OCI-LY1 (cell line): ENCODE measurements around the gene GALNT18.

ENCODE experiments used
- H2AFZ ChIP-seq: fragments of 200-600 bp; sonication (generic), shearing (Covaris generic); 2 replicates; pipeline ENCODE4 v1.6.0; 2014; ENCODE audit warnings: antibody characterized with exemption, mild to moderate bottlenecking, low read length
- H3F3A ChIP-seq: fragments of 200-600 bp; sonication (generic), shearing (Covaris generic); 2 replicates; pipeline ENCODE4 v1.6.0; 2014; ENCODE audit warnings: mild to moderate bottlenecking, antibody characterized with exemption, low read length, moderate library complexity; ENCODE audit not compliant: insufficient read depth
- H3K27ac ChIP-seq: fragments of 200-600 bp; sonication (generic); 2 replicates; pipeline ENCODE4 v1.5.1; 2014; ENCODE audit warnings: low read length, mixed run types, mild to moderate bottlenecking, low read depth; ENCODE audit not compliant: poor library complexity, severe bottlenecking
- H3K27me3 ChIP-seq: fragments of 200-600 bp; sonication (generic); 2 replicates; pipeline ENCODE4 v1.6.0; 2014; ENCODE audit warnings: antibody characterized with exemption, mild to moderate bottlenecking, low read length, moderate library complexity; ENCODE audit not compliant: insufficient read depth
- H3K36me3 ChIP-seq: fragments of 200-600 bp; sonication (generic); 2 replicates; pipeline ENCODE4 v1.6.1; 2014; ENCODE audit warnings: mild to moderate bottlenecking, antibody characterized with exemption, low read length, moderate library complexity, mixed read lengths; ENCODE audit not compliant: insufficient read depth
- H3K4me1 ChIP-seq: fragments of 200-600 bp; sonication (generic); 2 replicates; pipeline ENCODE4 v1.5.1; 2014; ENCODE audit warnings: mild to moderate bottlenecking, low read length, moderate library complexity; ENCODE audit not compliant: insufficient read depth, severe bottlenecking
- H3K4me2 ChIP-seq: fragments of 200-600 bp; sonication (generic), shearing (Covaris generic); 2 replicates; pipeline ENCODE4 v1.6.1; 2014; ENCODE audit warnings: low read length
- H3K4me3 ChIP-seq: fragments of 200-600 bp; sonication (generic); 2 replicates; pipeline ENCODE4 v1.5.1; 2014; ENCODE audit warnings: low read length, low read depth, mild to moderate bottlenecking, mixed read lengths; ENCODE audit not compliant: poor library complexity, severe bottlenecking
- H3K79me2 ChIP-seq: fragments of 200-600 bp; shearing (Covaris generic); 2 replicates; pipeline ENCODE4 v1.6.1; 2016; ENCODE audit warnings: mixed run types, low read length, mixed read lengths; ENCODE audit not compliant: insufficient read depth
- H3K9ac ChIP-seq: fragments of 200-600 bp; sonication (generic), shearing (Covaris generic); 2 replicates; pipeline ENCODE4 v1.6.1; 2014; ENCODE audit warnings: mild to moderate bottlenecking, low read length, mixed read lengths
- H3K9me2 ChIP-seq: fragments of 200-600 bp; sonication (generic), shearing (Covaris generic); 2 replicates; pipeline ENCODE4 v1.6.1; 2014; ENCODE audit warnings: low read depth, mild to moderate bottlenecking, low read length, mixed read lengths
- H3K9me3 ChIP-seq: fragments of 200-600 bp; shearing (Covaris generic); 2 replicates; pipeline ENCODE4 v1.6.1; 2014; ENCODE audit warnings: low read length, mixed read lengths
- H4K20me1 ChIP-seq: fragments of 200-600 bp; sonication (generic), shearing (Covaris generic); 2 replicates; pipeline ENCODE4 v1.6.0; 2016; ENCODE audit warnings: mild to moderate bottlenecking, low read length; ENCODE audit not compliant: insufficient read depth
- EZH2 ChIP-seq: fragments of 200-600 bp; sonication (generic), shearing (Covaris generic); IDR thresholded peaks from 2 replicates; pipeline ENCODE4 v1.8.0; 2017; ENCODE audit warnings: borderline replicate concordance, mixed run types, mild to moderate bottlenecking, antibody characterized with exemption, low read length, moderate library complexity, mixed read lengths
- TF ChIP-seq, protein P1 (sequence below): fragments of 200-600 bp; sonication (generic), shearing (Covaris generic); IDR thresholded peaks from 2 replicates; pipeline ENCODE4 v1.5.1; 2017; ENCODE audit warnings: mild to moderate bottlenecking, antibody characterized with exemption, low read length, moderate library complexity, mixed read lengths

GALNT18 gene

DNA sequence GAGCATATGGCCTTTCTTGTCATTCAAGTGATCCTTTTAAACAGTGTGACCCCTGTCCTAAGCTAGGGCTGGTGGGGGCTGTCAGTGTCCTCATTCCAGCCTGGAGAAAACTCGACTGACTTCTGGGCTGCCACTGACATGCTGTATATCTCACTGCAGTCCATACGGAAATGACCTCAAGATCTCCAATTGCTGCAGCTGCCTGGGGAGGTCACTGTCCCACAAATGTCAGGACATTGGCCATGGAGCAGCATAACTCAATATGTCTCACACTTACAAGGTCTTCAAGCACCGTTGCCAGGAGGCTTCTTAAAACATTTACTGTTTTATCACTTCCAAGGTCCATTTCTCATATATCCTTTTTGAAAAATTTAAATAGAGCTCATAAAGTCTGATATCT is 240.9 kb downstream of the GALNT18 start:
- H4K20me1 ChIP-seq: no peaks in the 10 kb centered on the region
- no peaks in the 10 kb centered on the region for H3K79me2 ChIP-seq
- no peaks in the 10 kb centered on the region for H3K9me2 ChIP-seq

DNA sequence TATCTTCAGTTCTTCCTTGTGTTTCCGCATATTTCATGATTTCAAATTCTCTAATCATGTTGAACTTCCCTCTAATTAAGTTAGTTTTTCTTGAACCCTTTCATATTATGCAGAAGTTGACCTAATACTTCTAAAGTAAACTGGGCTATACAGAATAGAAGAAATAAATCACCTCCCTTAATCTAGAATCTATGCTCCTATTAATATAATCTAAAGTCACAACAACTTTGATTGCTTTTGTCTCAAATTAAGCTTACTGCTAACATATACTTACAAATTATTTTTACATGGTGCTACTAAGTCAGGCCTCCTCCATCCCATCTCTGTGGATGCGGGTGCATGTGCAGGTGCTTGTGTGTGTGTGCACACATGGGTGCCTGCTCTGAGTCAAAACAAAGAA is 241.5 kb downstream of the GALNT18 start:
- Histone ChIP-seq H3K79me2 (no peaks in the 10 kb centered on the region), H3K27ac (no peak overlapping the region), H3K9ac (no peak overlapping the region), H3K4me1 (no peaks in the 10 kb centered on the region), H3K9me3 (no peaks in the 10 kb centered on the region), H3K4me2 (no peak overlapping the region), H4K20me1 (no peaks in the 10 kb centered on the region), H3K27me3 (no peaks in the 10 kb centered on the region), H3K36me3 (no peaks in the 10 kb centered on the region), H2AFZ (no peak overlapping the region), H3K9me2 (no peaks in the 10 kb centered on the region), H3K4me3 (no peak overlapping the region), H3F3A (no peaks in the 10 kb centered on the region)
- TF ChIP-seq, protein P1, sequence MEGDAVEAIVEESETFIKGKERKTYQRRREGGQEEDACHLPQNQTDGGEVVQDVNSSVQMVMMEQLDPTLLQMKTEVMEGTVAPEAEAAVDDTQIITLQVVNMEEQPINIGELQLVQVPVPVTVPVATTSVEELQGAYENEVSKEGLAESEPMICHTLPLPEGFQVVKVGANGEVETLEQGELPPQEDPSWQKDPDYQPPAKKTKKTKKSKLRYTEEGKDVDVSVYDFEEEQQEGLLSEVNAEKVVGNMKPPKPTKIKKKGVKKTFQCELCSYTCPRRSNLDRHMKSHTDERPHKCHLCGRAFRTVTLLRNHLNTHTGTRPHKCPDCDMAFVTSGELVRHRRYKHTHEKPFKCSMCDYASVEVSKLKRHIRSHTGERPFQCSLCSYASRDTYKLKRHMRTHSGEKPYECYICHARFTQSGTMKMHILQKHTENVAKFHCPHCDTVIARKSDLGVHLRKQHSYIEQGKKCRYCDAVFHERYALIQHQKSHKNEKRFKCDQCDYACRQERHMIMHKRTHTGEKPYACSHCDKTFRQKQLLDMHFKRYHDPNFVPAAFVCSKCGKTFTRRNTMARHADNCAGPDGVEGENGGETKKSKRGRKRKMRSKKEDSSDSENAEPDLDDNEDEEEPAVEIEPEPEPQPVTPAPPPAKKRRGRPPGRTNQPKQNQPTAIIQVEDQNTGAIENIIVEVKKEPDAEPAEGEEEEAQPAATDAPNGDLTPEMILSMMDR: no peak
- no peak for TF ChIP-seq EZH2

More for the DNA sequence above, 240.9 kb downstream of the GALNT18 start:
- Histone ChIP-seq H3K27me3 (no peaks in the 10 kb centered on the region), H3K9me3 (no peaks in the 10 kb centered on the region), H3K4me2 (no peak overlapping the region), H3K4me1 (no peaks in the 10 kb centered on the region), H2AFZ (no peak overlapping the region), H3K36me3 (no peaks in the 10 kb centered on the region), H3F3A (no peaks in the 10 kb centered on the region), H3K27ac (no peak overlapping the region), H3K4me3 (no peak overlapping the region), H3K9ac (no peak overlapping the region)
- TF ChIP-seq, protein P1: no peak
- TF ChIP-seq EZH2: no peak

DNA sequence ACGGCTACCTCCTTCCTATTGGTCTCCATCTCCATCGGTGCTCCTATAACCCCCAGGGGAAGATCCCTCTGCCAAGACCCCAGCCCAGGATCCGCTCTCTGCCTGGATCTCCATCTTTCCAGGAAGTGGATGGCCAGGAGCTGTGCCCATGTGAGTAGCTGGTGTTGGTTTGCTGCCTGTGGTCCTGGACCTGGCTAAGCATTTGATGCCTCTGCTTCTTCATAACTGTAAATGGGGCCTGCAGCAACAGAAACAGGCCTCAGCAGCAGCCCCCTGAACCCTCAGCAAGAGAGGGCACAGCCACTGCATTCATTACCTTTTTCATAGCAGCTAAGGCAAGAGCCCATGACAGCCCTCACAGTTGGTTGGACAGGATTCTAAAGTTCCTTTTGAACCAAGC is 242.1 kb downstream of the GALNT18 start:
- H2AFZ ChIP-seq: no peak overlapping the region
- no peak overlapping the region for H3K4me3 ChIP-seq
- no peaks in the 10 kb centered on the region for H3F3A ChIP-seq
- no peaks in the 10 kb centered on the region for H3K9me3 ChIP-seq
- H3K79me2 ChIP-seq: no peaks in the 10 kb centered on the region
- H3K27me3 ChIP-seq: no peaks in the 10 kb centered on the region
- no peaks in the 10 kb centered on the region for H3K4me1 ChIP-seq
- H3K9ac ChIP-seq: no peak overlapping the region
- no peaks in the 10 kb centered on the region for H3K36me3 ChIP-seq
- no peak overlapping the region for H3K27ac ChIP-seq
- TF ChIP-seq, protein P1: no peak
- no peaks in the 10 kb centered on the region for H4K20me1 ChIP-seq
- H3K4me2 ChIP-seq: no peak overlapping the region
- H3K9me2 ChIP-seq: no peaks in the 10 kb centered on the region
